Measurements from ENCODE around the gene MAEA.

Gene MAEA

DNA sequence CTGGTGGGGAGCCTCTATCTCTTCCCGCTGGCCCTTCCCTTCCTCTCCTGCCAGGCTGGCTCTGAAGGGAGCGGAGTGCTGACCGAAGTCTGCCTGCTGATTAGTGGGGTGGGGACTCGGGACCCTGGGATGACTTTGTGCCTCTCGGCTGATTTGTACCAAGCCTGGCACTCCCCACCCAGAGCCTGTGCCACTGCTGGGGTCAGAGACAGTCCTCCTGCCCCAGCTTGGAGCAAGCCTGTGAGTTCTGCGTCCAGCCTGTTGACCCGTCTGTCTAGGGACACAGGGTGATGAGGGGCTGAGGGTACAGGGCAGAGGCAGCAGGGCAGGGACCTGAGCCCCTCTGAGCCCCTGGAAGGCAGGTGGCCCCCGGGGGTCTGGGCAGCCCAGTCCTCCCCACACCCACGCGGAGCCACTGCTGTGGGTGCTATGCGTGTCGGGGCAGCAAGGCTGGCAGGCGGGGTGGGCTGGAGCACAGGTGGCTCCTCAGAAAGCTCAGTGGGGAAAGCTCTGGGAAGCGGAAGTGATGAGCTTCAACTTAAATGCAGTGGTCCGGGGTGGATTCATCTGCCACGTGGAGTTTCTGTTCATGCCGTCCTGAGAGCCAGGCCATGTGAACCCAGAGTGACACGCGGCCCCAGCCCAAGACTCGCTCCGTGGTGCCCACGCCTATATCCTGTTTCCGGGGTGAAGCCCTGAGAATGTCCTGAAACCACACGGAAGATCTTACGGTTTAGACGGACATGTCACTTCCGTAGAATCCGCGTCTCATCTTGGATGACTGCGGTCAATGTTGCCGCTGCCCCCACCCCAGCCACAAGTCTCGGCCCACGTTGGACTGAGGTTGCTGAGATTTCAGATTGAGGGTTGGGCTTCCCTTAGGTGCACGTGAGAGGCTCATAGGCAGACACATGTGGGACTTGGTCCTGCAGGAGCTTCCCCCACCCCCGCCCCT is 36.3 kb downstream of the MAEA start:
- H3K79me2 ChIP-seq (ENCODE audit: insufficient read depth, low read length), result no peaks in the 10 kb centered on the region
- no peaks in the 10 kb centered on the region for H4K20me1 ChIP-seq (ENCODE audit: insufficient read depth, low read length)
- no peak overlapping the region for H3K27ac ChIP-seq (ENCODE audit: low read depth, low read length, poor library complexity, severe bottlenecking)
- no peaks in the 10 kb centered on the region for H3K9me2 ChIP-seq (ENCODE audit: low read depth, low read length)
- no peak overlapping the region for H2AFZ ChIP-seq (ENCODE audit: low read length)
- H3K4me1 ChIP-seq (ENCODE audit: insufficient read depth, low read length, severe bottlenecking), result no peaks in the 10 kb centered on the region
- H3K27me3 ChIP-seq (ENCODE audit: insufficient read depth, low read length), result no peaks in the 10 kb centered on the region
- 0 out of 2 replicates have a peak, but pooled peaks cover 3% of the 10 kb centered on the region for H3K36me3 ChIP-seq (ENCODE audit: insufficient read depth, low read length)
- no peaks in the 10 kb centered on the region for H3F3A ChIP-seq (ENCODE audit: insufficient read depth, low read length)
- no peak overlapping the region for H3K4me3 ChIP-seq (ENCODE audit: low read depth, low read length, poor library complexity, severe bottlenecking)
- H3K9ac ChIP-seq (ENCODE audit: low read length), result no peak overlapping the region
- no peak overlapping the region for H3K4me2 ChIP-seq (ENCODE audit: low read length)
- H3K9me3 ChIP-seq (ENCODE audit: low read length), result no peaks in the 10 kb centered on the region
- TF ChIP-seq EZH2 (IDR thresholded peaks at IDR 0.05; ENCODE audit: borderline replicate concordance, low read length) (no peak), CTCF (IDR thresholded peaks at IDR 0.05; ENCODE audit: low read length) (no peak)

- Histone ChIP-seq H3K4me2 (ENCODE audit: low read length) (no peak overlapping the region), H4K20me1 (ENCODE audit: insufficient read depth, low read length) (no peaks in the 10 kb centered on the region), H3K9ac (ENCODE audit: low read length) (no peak overlapping the region), H2AFZ (ENCODE audit: low read length) (no peak overlapping the region), H3K4me1 (ENCODE audit: insufficient read depth, low read length, severe bottlenecking) (no peaks in the 10 kb centered on the region), H3K4me3 (ENCODE audit: low read depth, low read length, poor library complexity, severe bottlenecking) (no peak overlapping the region), H3K36me3 (ENCODE audit: insufficient read depth, low read length) (0 out of 2 replicates have a peak, but pooled peaks cover 3% of the 10 kb centered on the region), H3K79me2 (ENCODE audit: insufficient read depth, low read length) (no peaks in the 10 kb centered on the region), H3K27me3 (ENCODE audit: insufficient read depth, low read length) (no peaks in the 10 kb centered on the region), H3K27ac (ENCODE audit: low read depth, low read length, poor library complexity, severe bottlenecking) (no peak overlapping the region), H3K9me2 (ENCODE audit: low read depth, low read length) (no peaks in the 10 kb centered on the region), H3K9me3 (ENCODE audit: low read length) (no peaks in the 10 kb centered on the region), H3F3A (ENCODE audit: insufficient read depth, low read length) (no peaks in the 10 kb centered on the region)
- TF ChIP-seq EZH2 (IDR thresholded peaks at IDR 0.05; ENCODE audit: borderline replicate concordance, low read length) (no peak), CTCF (IDR thresholded peaks at IDR 0.05; ENCODE audit: low read length) (no peak)
These were observed 37.2 kb downstream of the MAEA start for GRCh38 chr4:1326751-1327525.

DNA sequence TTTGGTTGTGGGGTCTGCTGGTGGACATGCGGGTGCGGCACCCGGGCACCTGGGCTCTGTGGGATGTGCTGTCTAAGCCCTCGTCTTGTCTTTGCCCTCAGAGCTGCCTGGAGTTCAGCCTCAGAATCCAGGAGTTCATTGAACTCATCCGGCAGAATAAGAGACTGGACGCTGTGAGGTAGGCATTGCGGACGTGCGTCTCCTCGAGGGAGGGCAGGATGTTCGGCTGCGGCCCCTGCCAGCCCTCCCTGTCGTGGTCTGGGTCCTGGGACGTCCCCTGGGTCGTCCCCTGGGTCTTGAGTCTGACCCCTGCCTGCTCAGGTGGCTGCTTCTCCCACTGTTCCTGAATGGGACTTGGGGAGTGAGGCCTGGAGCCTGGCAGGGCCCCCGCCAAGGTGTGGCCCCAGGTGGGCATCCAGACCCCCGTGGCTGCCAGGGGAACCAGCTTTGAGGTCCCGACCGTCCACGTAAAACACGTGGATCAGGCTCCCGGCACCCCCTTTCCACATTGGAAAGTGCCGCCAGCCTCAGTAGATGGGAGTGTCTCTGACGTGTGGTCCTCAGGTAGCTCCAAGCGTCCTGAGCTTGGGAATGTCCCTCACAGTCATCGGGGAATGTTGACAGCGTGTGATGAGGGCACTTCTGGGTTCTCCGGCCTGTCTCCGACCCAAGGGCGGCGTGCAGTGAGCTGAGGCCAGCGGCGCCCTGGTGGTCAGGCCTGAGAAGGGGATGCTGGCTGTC is 38.0 kb downstream of the MAEA start:
- H3K9me2 ChIP-seq (ENCODE audit: low read depth, low read length), result no peaks in the 10 kb centered on the region
- H3K9ac ChIP-seq (ENCODE audit: low read length), result no peak overlapping the region
- H3F3A ChIP-seq (ENCODE audit: insufficient read depth, low read length), result no peaks in the 10 kb centered on the region
- no peaks in the 10 kb centered on the region for H3K4me1 ChIP-seq (ENCODE audit: insufficient read depth, low read length, severe bottlenecking)
- no peaks in the 10 kb centered on the region for H4K20me1 ChIP-seq (ENCODE audit: insufficient read depth, low read length)
- H3K36me3 ChIP-seq (ENCODE audit: insufficient read depth, low read length), result 0 out of 2 replicates have a peak, but pooled peaks cover 3% of the 10 kb centered on the region
- H3K9me3 ChIP-seq (ENCODE audit: low read length), result no peaks in the 10 kb centered on the region
- no peaks in the 10 kb centered on the region for H3K79me2 ChIP-seq (ENCODE audit: insufficient read depth, low read length)
- H2AFZ ChIP-seq (ENCODE audit: low read length), result no peak overlapping the region
- H3K27ac ChIP-seq (ENCODE audit: low read depth, low read length, poor library complexity, severe bottlenecking), result no peak overlapping the region
- no peak overlapping the region for H3K4me3 ChIP-seq (ENCODE audit: low read depth, low read length, poor library complexity, severe bottlenecking)
- TF ChIP-seq EZH2 (IDR thresholded peaks at IDR 0.05; ENCODE audit: borderline replicate concordance, low read length) (no peak), CTCF (IDR thresholded peaks at IDR 0.05; ENCODE audit: low read length) (no peak)
- H3K4me2 ChIP-seq (ENCODE audit: low read length), result no peak overlapping the region
- H3K27me3 ChIP-seq (ENCODE audit: insufficient read depth, low read length), result no peaks in the 10 kb centered on the region

Data from OCI-LY1 (cell line).